ENCODE measurements around the gene DNMT3L. TPM values are rescaled to one million over a fixed set of nuclear protein-coding genes. Genes with fewer than 3 reads are reported as not detected.

The DNMT3L gene
- total RNA-seq, 1 donor from 2014 or later: not detected

DNA sequence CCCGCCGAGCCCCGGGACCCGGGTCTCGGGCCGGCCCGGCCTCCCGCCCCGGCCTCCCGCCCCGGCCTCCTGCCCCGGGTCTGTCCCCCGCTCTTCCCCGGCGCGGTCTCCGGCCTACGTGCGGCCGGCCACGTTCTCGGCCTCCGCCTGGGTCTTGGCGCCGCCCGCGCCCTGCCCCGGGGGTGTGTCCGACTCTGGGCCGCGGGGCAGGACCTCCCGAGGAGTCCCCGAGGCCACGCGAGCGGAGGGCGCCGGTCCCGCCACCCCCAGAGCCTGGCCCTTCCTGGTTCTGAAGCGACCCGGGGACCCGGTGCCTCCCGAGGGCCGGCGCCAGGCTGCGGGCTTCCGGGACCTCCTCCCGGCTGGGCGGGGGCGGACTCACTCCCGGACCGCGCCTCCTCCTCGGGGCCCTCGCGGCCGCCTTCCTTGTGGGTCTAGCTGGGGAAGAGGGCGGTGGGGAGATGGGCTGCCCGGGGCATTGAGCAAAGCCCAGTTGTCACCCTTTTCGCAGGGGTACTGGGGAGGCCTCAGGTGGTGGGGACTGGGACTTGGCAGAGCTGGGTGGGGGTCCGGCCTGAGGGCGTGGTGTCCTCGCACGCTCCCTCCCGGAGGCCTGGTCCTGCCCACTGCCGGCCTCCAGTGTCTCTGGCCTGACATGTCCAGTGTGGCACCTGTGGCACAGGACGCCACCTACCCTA is 38.7 kb upstream of the DNMT3L start:
- H3K27ac ChIP-seq (replicated peaks): peak overlapping the region; percentile 95
- H3K4me1 ChIP-seq: peaks cover 81% of the 10 kb centered on the region
- H3K36me3 ChIP-seq: no peaks in the 10 kb centered on the region
- no peaks in the 10 kb centered on the region for H3K27me3 ChIP-seq (ENCODE audit: low read depth)
- TF ChIP-seq, protein P1, sequence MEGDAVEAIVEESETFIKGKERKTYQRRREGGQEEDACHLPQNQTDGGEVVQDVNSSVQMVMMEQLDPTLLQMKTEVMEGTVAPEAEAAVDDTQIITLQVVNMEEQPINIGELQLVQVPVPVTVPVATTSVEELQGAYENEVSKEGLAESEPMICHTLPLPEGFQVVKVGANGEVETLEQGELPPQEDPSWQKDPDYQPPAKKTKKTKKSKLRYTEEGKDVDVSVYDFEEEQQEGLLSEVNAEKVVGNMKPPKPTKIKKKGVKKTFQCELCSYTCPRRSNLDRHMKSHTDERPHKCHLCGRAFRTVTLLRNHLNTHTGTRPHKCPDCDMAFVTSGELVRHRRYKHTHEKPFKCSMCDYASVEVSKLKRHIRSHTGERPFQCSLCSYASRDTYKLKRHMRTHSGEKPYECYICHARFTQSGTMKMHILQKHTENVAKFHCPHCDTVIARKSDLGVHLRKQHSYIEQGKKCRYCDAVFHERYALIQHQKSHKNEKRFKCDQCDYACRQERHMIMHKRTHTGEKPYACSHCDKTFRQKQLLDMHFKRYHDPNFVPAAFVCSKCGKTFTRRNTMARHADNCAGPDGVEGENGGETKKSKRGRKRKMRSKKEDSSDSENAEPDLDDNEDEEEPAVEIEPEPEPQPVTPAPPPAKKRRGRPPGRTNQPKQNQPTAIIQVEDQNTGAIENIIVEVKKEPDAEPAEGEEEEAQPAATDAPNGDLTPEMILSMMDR (IDR thresholded peaks at IDR 0.05; ENCODE audit: borderline replicate concordance): no peak
- peak overlapping the region; percentile 82 for H3K4me3 ChIP-seq
- DNase-seq: peak; percentile 81
- intact Hi-C loops (cut with micrococcal nuclease): no loop called here
- H3K9me3 ChIP-seq (replicated peaks): no peaks in the 10 kb centered on the region

GRCh38 chr21:44299458-44300261 is 38.0 kb upstream of the DNMT3L start, which contains the start of gene PFKL:
PFKL (plus strand) TSS chr21:44300053; CDS start chr21:44300106, 53 bp downstream.
- peak; percentile 79 for DNase-seq
- Histone ChIP-seq H3K4me1 (peaks cover 81% of the 10 kb centered on the region), H3K4me3 (peak within 1 kb of the TSS; percentile 82), H3K9me3 (replicated peaks) (no peaks in the 10 kb centered on the region), H3K27me3 (ENCODE audit: low read depth) (no peaks in the 10 kb centered on the region), H3K36me3 (no peaks in the 10 kb centered on the region), H3K27ac (replicated peaks) (peak within 1 kb of the TSS; percentile 95)
- intact Hi-C loops (cut with micrococcal nuclease): no loop called here
- TF ChIP-seq, protein P1 (IDR thresholded peaks at IDR 0.05; ENCODE audit: borderline replicate concordance): no peak

DNA sequence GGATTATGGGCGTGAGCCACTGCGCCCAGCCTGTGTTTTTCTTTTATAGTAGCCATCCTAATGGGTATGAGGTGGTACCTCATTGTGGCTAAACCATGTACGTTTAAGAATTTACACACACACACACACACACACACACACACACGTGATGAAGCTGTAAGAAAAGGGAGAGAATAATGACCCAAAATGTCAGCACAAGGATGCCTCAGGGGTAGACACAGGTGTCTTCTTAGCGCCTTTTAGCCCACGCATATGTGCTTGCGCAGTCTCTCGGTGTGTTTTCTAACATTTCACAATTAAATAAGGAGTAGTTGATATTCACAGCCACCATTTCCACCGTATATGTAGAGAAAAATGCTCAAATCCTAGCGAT is 37.4 kb upstream of the DNMT3L start:
- intact Hi-C loops (cut with micrococcal nuclease): no loop called here
- Histone ChIP-seq H3K36me3 (no peaks in the 10 kb centered on the region), H3K4me1 (peaks cover 82% of the 10 kb centered on the region), H3K27ac (replicated peaks) (peak overlapping the region; percentile 95), H3K9me3 (replicated peaks) (no peaks in the 10 kb centered on the region), H3K4me3 (peak overlapping the region; percentile 82), H3K27me3 (ENCODE audit: low read depth) (no peaks in the 10 kb centered on the region)
- no peak for DNase-seq
- TF ChIP-seq, protein P1 (IDR thresholded peaks at IDR 0.05; ENCODE audit: borderline replicate concordance): no peak

- no peak for DNase-seq
- Histone ChIP-seq H3K27ac (replicated peaks) (peak overlapping the region; percentile 50), H3K27me3 (ENCODE audit: low read depth) (peaks cover 2% of the 10 kb centered on the region), H3K36me3 (no peaks in the 10 kb centered on the region), H3K4me3 (no peak overlapping the region), H3K9me3 (replicated peaks) (no peaks in the 10 kb centered on the region), H3K4me1 (peaks cover 74% of the 10 kb centered on the region)
- TF ChIP-seq, protein P1 (IDR thresholded peaks at IDR 0.05; ENCODE audit: borderline replicate concordance): no peak
- intact Hi-C loops (cut with micrococcal nuclease): no loop called here
Observed at GRCh38 chr21:44298301-44298700, 36.6 kb upstream of the DNMT3L start.

GRCh38 chr21:44297525-44298290 is 36.0 kb upstream of the DNMT3L start:
- H3K27ac ChIP-seq (replicated peaks): peak overlapping the region; percentile 50
- peaks cover 3% of the 10 kb centered on the region for H3K27me3 ChIP-seq (ENCODE audit: low read depth)
- peak; percentile 88 for DNase-seq
- intact Hi-C loops (cut with micrococcal nuclease): no loop called here
- no peaks in the 10 kb centered on the region for H3K36me3 ChIP-seq
- H3K9me3 ChIP-seq (replicated peaks): no peaks in the 10 kb centered on the region
- no peak overlapping the region for H3K4me3 ChIP-seq
- peaks cover 68% of the 10 kb centered on the region for H3K4me1 ChIP-seq
- TF ChIP-seq, protein P1 (IDR thresholded peaks at IDR 0.05; ENCODE audit: borderline replicate concordance): peak; percentile 84
